ENCODE results near the gene DUSP5. TPM values are rescaled to one million over a fixed set of nuclear protein-coding genes. Genes with fewer than 3 reads are reported as not detected.

The DUSP5 gene
- total and polyA plus RNA-seq, 2 of the 8 experiments (the other 6 are each of a cell fraction or from before 2014, with no cell fraction given) = 13.6 to 30.3 TPM

- no peak overlapping the region for H3K4me2 ChIP-seq (ENCODE audit: insufficient read depth in 1 of 2, low read depth in 2 of 2, low read length in 2 of 2)
- H3K4me1 ChIP-seq (replicated peaks in 1 of 4; ENCODE audit: control insufficient read depth in 3 of 4, insufficient read depth in 4 of 4, low read length in 3 of 4) = peaks cover 0 to 3% (median 1%) of the 10 kb centered on the region in 4 experiments; a peak in 3 of 7 replicates
- H3K23ac ChIP-seq (ENCODE audit: insufficient read length) = no peak overlapping the region
- no peaks in the 10 kb centered on the region for H3K36me3 ChIP-seq (ENCODE audit: control insufficient read depth in 2 of 4, insufficient read depth in 4 of 4, low read length in 3 of 4)
- H2BK15ac ChIP-seq (ENCODE audit: low read length) = no peak overlapping the region
- ChIA-PET CTCF (ENCODE audit: partially characterized antibody) (interaction anchor here (0.6 to 5.1 kb wide), 15 partner anchors 9 to 242 kb away, joined by 3 to 35 read pairs (median 5); no protein-coding TSS in a partner anchor), POLR2A (ENCODE audit: partially characterized antibody) (no interaction called here)
- no peak overlapping the region for H3K56ac ChIP-seq (replicated peaks; ENCODE audit: insufficient read length, low read depth, low read length)
- FAIRE-seq = no peak
- no peak overlapping the region for H2BK5ac ChIP-seq (ENCODE audit: low read depth, low read length)
- H3K27me3 ChIP-seq (replicated peaks in 1 of 4; ENCODE audit: control insufficient read depth in 3 of 4, extremely low read depth in 1 of 4, insufficient read depth in 3 of 4, low read length in 3 of 4) = no peaks in the 10 kb centered on the region
- H4K20me1 ChIP-seq (replicated peaks in 1 of 2; ENCODE audit: control insufficient read depth in 1 of 2, insufficient read depth in 2 of 2, low read length in 2 of 2) = no peaks in the 10 kb centered on the region
- H2AK5ac ChIP-seq (ENCODE audit: low read depth, low read length) = no peak overlapping the region
- WGBS, 2 experiments (ENCODE audit: extremely low coverage in 1 of 2, insufficient coverage in 1 of 2, insufficient read length in 1 of 2, insufficient replicate concordance in 2 of 2, low coverage in 1 of 2, low lambda C conversion rate in 2 of 2, missing lambda C conversion rate in 1 of 2) = 89% methylated on average over 5 of the region's 5 CpGs; no CpG with 5 or more reads in 1 of the 2 experiments
- H4K91ac ChIP-seq (replicated peaks; ENCODE audit: insufficient read length, low read length) = no peak overlapping the region
- H2AFZ ChIP-seq (ENCODE audit: low read length) = no peak overlapping the region
- H3K79me2 ChIP-seq (ENCODE audit: control insufficient read depth in 1 of 2, insufficient read depth in 2 of 2, low read length in 2 of 2) = no peaks in the 10 kb centered on the region
- no peak overlapping the region for H3K4ac ChIP-seq (replicated peaks; ENCODE audit: insufficient read length, low read depth, low read length)
- H2BK12ac ChIP-seq (ENCODE audit: low read depth, low read length) = no peak overlapping the region
- H3K4me3 ChIP-seq (ENCODE audit: extremely low read depth in 1 of 4, insufficient read depth in 2 of 4, low read depth in 3 of 4, low read length in 4 of 4) = no peak overlapping the region
- no peak overlapping the region for H2BK20ac ChIP-seq (ENCODE audit: low read length)
- no peaks in the 10 kb centered on the region for H3K23me2 ChIP-seq (ENCODE audit: low read depth, low read length)
- H3K9ac ChIP-seq (replicated peaks in 1 of 4; ENCODE audit: extremely low read depth in 1 of 4, low read depth in 3 of 4, low read length in 3 of 4) = no peak overlapping the region
- no peaks in the 10 kb centered on the region for H3K79me1 ChIP-seq (ENCODE audit: low read depth, low read length)
- H3K14ac ChIP-seq (ENCODE audit: insufficient read length) = no peak overlapping the region
- no peak overlapping the region for H4K5ac ChIP-seq (ENCODE audit: insufficient read length, low read depth, low read length)
- DNase-seq (ENCODE audit: low read depth in 1 of 2, low spot score in 2 of 2) = no peak
- no peak overlapping the region for H3K18ac ChIP-seq (ENCODE audit: extremely low read depth, low read length)
- no peak overlapping the region for H3K27ac ChIP-seq (ENCODE audit: low read depth, low read length)
- no peaks in the 10 kb centered on the region for H3K9me3 ChIP-seq (ENCODE audit: insufficient read depth in 2 of 2, low read depth in 1 of 2, low read length in 1 of 2)
- TF ChIP-seq BCL11A (IDR thresholded peaks at IDR 0.05; ENCODE audit: low read depth in 2 of 2, low read length in 2 of 2) (no peak), FOSL1 (IDR thresholded peaks at IDR 0.05; ENCODE audit: insufficient read depth, low read depth, low read length) (no peak), SP1 (IDR thresholded peaks at IDR 0.05; ENCODE audit: low read depth, low read length) (no peak), RXRA (IDR thresholded peaks at IDR 0.05; ENCODE audit: insufficient read depth, low read depth, low read length) (no peak), PHF8 (conservative IDR thresholded peaks at IDR 0.05; ENCODE audit: low read depth, low read length) (no peak)
- H2BK120ac ChIP-seq (replicated peaks; ENCODE audit: low read depth, low read length) = no peak overlapping the region
- H4K8ac ChIP-seq (ENCODE audit: extremely low read depth, insufficient read depth, low read length) = no peak overlapping the region
Observed at GRCh38 chr10:110549211-110549610, 51.5 kb downstream of the DUSP5 start.
